Measurements from ENCODE around the gene SAMD4A. TPM values are rescaled to one million over a fixed set of nuclear protein-coding genes. Genes with fewer than 3 reads are reported as not detected.

Gene SAMD4A
- total and polyA plus RNA-seq, 10 donors, result 2.3 to 31.0 (median 21.2) TPM

DNA sequence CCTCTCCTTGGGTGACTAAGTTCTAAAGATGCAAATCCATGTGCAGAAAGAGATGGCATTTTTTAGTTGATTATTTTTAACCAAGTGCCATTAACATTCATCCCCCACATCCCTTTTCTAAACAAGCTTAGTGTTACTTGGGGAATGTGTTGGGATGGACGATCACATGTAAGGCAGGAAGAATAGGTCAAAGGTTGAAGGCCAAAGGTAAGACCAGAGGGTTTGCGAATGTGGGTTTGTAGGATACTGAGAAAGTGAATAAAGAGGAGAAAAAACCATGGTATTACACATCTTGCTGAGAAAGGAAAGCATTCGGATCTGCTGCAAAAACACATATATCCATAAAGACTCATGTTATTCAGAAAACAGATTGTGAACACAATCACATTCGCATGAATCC lies 224.1 kb downstream of the SAMD4A start:
- intact Hi-C loops (cut with DNase I; ENCODE audit: low total_unique reads), result no loop called here
- H3K36me3 ChIP-seq, result peaks cover 0 to 41% (median 6%) of the 10 kb centered on the region in 6 donors
- TF ChIP-seq POLR2A (IDR thresholded peaks at IDR 0.05), result no peak
- WGBS, 5 donors, result 77 to 92% (median 90%) methylated on average over 4 of the region's 4 CpGs
- H3K4me3 ChIP-seq, result no peak overlapping the region
- no peak for DNase-seq
- H3K9me3 ChIP-seq, result peaks cover 0 to 13% (median 10%) of the 10 kb centered on the region in 8 donors
- no peaks in the 10 kb centered on the region for H3K27me3 ChIP-seq (replicated peaks in 1 of 7)
- peaks cover 0 to 8% (median 4%) of the 10 kb centered on the region in 6 donors for H3K4me1 ChIP-seq
- H3K27ac ChIP-seq, result no peak overlapping the region

DNA sequence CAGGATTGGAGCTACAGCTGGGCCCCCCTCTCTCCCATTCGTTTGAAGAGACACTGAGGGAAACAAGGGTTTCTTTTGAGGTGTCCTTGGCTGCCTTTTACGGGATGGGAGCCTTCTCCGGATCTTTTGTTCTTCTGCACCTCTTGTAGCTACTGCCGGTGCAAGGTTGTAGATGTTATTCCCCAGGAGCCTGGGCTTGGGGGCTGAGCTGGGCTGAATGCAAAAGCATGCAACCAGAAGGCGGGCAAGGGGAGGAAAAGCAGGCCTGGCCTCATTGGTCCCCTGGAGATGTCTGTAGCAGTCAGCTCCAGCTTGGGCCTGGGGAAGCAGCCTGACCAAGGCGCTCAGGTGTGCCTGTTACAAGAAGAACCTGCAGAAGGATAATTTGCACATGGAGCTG lies 225.4 kb downstream of the SAMD4A start:
- Histone ChIP-seq H3K9me3 (peaks cover 0 to 13% (median 10%) of the 10 kb centered on the region in 8 donors), H3K4me3 (no peak overlapping the region), H3K27me3 (replicated peaks in 1 of 7) (no peaks in the 10 kb centered on the region), H3K36me3 (peaks cover 0 to 35% (median 6%) of the 10 kb centered on the region in 6 donors), H3K27ac (no peak overlapping the region), H3K4me1 (peaks cover 0 to 2% (median 0%) of the 10 kb centered on the region in 6 donors)
- intact Hi-C loops (cut with DNase I; ENCODE audit: low total_unique reads), result no loop called here
- TF ChIP-seq, protein P1, sequence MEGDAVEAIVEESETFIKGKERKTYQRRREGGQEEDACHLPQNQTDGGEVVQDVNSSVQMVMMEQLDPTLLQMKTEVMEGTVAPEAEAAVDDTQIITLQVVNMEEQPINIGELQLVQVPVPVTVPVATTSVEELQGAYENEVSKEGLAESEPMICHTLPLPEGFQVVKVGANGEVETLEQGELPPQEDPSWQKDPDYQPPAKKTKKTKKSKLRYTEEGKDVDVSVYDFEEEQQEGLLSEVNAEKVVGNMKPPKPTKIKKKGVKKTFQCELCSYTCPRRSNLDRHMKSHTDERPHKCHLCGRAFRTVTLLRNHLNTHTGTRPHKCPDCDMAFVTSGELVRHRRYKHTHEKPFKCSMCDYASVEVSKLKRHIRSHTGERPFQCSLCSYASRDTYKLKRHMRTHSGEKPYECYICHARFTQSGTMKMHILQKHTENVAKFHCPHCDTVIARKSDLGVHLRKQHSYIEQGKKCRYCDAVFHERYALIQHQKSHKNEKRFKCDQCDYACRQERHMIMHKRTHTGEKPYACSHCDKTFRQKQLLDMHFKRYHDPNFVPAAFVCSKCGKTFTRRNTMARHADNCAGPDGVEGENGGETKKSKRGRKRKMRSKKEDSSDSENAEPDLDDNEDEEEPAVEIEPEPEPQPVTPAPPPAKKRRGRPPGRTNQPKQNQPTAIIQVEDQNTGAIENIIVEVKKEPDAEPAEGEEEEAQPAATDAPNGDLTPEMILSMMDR (IDR thresholded peaks at IDR 0.05 in 8 of 11, conservative IDR thresholded peaks at IDR 0.05 in 3 of 11), result no peak
- no peak for TF ChIP-seq POLR2A (IDR thresholded peaks at IDR 0.05)
- no peak for TF ChIP-seq POLR2AphosphoS5 (IDR thresholded peaks at IDR 0.05)
- DNase-seq, result no peak
- 82 to 90% (median 87%) methylated on average over 6 of the region's 6 CpGs for WGBS, 5 donors

DNA sequence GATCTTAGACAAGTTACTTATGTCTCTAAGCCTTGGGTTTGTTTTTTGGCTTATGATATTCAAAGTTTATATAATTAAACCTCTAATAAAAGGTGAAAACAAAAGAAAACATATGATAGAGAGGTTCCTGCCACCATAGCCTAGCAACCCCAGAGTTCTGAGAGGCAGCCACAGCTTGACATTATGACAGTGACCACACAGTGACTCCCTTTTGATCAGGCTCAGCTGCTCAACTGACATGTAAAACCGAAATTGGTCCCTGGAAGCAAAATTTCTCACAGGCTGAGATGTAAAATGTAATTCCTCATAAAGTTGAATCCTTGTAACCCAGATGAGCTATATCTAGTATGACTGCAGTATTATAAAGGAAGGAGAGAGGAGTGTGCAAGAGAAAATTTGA lies 227.2 kb downstream of the SAMD4A start:
- WGBS, 5 donors, result 56 to 71% (median 64%) methylated on average over 1 of the region's 1 CpG
- Histone ChIP-seq H3K27ac (no peak overlapping the region), H3K4me1 (no peaks in the 10 kb centered on the region), H3K27me3 (replicated peaks in 1 of 7) (no peaks in the 10 kb centered on the region), H3K36me3 (peaks cover 0 to 19% (median 6%) of the 10 kb centered on the region in 6 donors), H3K9me3 (peaks cover 0 to 13% (median 10%) of the 10 kb centered on the region in 8 donors), H3K4me3 (no peak overlapping the region)
- TF ChIP-seq, protein P1 (IDR thresholded peaks at IDR 0.05 in 8 of 11, conservative IDR thresholded peaks at IDR 0.05 in 3 of 11), result no peak
- no peak for DNase-seq
- intact Hi-C loops (cut with DNase I; ENCODE audit: low total_unique reads), result no loop called here

DNA sequence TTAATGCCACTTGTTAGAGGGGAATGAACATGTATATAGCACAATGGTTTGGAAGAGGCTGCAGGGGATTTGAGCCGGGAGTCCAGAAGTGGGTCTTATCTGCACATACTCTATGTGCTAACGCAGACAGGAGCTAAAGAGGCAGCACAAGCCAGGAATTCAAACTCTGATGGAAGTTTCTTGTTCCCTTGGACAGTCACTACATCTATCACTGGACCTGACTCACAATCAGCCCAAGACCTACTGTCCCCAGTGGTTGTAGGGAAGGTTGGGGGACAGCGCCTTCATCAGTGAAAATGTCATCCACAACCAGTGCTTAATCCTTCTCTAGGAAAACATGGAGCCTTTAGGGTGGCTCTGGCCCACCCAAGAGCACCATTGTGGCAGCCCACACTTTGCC lies 227.9 kb downstream of the SAMD4A start:
- Histone ChIP-seq H3K27me3 (replicated peaks in 1 of 7) (no peaks in the 10 kb centered on the region), H3K36me3 (peaks cover 0 to 12% (median 3%) of the 10 kb centered on the region in 6 donors), H3K4me3 (no peak overlapping the region), H3K4me1 (no peaks in the 10 kb centered on the region), H3K9me3 (peaks cover 0 to 13% (median 10%) of the 10 kb centered on the region in 8 donors), H3K27ac (no peak overlapping the region)
- no peak for DNase-seq
- TF ChIP-seq POLR2A (IDR thresholded peaks at IDR 0.05), result no peak
- no peak for TF ChIP-seq POLR2AphosphoS5 (IDR thresholded peaks at IDR 0.05)
- TF ChIP-seq, protein P1 (IDR thresholded peaks at IDR 0.05 in 8 of 11, conservative IDR thresholded peaks at IDR 0.05 in 3 of 11), result no peak
- intact Hi-C loops (cut with DNase I; ENCODE audit: low total_unique reads), result no loop called here
- 88 to 97% (median 94%) methylated on average over 3 of the region's 3 CpGs for WGBS, 5 donors

DNA sequence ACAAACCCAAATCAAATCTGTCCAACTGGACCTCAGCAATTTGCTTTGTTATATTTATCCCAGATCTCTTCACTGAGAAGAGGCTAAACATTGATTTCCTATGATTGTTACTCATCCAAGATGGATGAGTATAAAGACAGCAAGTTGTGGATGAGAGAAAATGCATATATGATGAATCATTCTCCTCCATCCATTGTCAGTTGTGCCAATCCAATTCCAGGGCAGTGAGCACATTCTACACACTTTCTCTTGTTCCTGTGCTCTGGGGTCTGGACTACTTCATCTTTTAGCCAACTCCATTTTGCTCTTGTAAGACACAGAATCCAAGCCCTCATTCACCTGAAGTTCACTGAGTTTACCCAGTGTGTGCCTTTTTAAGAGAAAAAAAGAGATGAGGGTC lies 230.0 kb downstream of the SAMD4A start:
- intact Hi-C loops (cut with DNase I; ENCODE audit: low total_unique reads), result no loop called here
- Histone ChIP-seq H3K9me3 (peaks cover 0 to 13% (median 10%) of the 10 kb centered on the region in 8 donors), H3K27me3 (replicated peaks in 1 of 7) (no peaks in the 10 kb centered on the region), H3K27ac (no peak overlapping the region), H3K4me1 (no peaks in the 10 kb centered on the region), H3K4me3 (no peak overlapping the region), H3K36me3 (peaks cover 0 to 5% (median 0%) of the 10 kb centered on the region in 6 donors)
- TF ChIP-seq, protein P1 (IDR thresholded peaks at IDR 0.05 in 8 of 11, conservative IDR thresholded peaks at IDR 0.05 in 3 of 11), result no peak
- TF ChIP-seq POLR2AphosphoS5 (IDR thresholded peaks at IDR 0.05), result no peak
- TF ChIP-seq POLR2A (IDR thresholded peaks at IDR 0.05), result no peak
- DNase-seq, result no peak
